Body of pancreas (tissue), 4 donors: ENCODE results near the gene DIPK1A. TPM values are rescaled to one million over a fixed set of nuclear protein-coding genes. Genes with fewer than 3 reads are reported as not detected.

Experiments
- ATAC-seq: fragments of 150-250 bp; one replicate; pipeline ENCODE4 v1.9.1; 2016
- DNase-seq, 4 donors: peaks; one replicate each; pipeline ENCODE4 v3.0.0-alpha.2; 2019
- H3K27ac ChIP-seq, 4 donors: fragments of 200-600 bp; sonication (generic); 1 replicate in 3 of 4; 2 replicates in 1 of 4; pipeline versions ENCODE4 v1.5.1 to v1.6.1; 2016 to 2019; ENCODE audit warnings: mild to moderate bottlenecking in 1 of 4, mixed read lengths in 1 of 4, moderate library complexity in 1 of 4
- H3K27me3 ChIP-seq, 2 donors: fragments of 200-600 bp; sonication (generic); one replicate each; pipeline ENCODE4 v1.6.0; 2016; ENCODE audit warnings: mild to moderate bottlenecking in 1 of 2
- H3K36me3 ChIP-seq, 2 donors: fragments of 200-600 bp; sonication (generic); replicated peaks in 1 of 2; 2 replicates each; pipeline ENCODE4 v1.5.1; 2016; ENCODE audit warnings: low read depth in 2 of 2; ENCODE audit not compliant: insufficient read depth in 1 of 2
- H3K4me1 ChIP-seq: fragments of 200-600 bp; sonication (generic); one replicate; pipeline ENCODE4 v1.6.0; 2016
- H3K4me3 ChIP-seq, 2 donors: fragments of 200-600 bp; sonication (generic); 1 replicate in 1 of 2; 2 replicates in 1 of 2; pipeline ENCODE4 v1.5.1; 2016 to 2019
- H3K9me3 ChIP-seq, 3 donors: fragments of 200-600 bp; sonication (generic); 1 replicate in 2 of 3; 2 replicates in 1 of 3; pipeline ENCODE4 v1.5.1; 2016
- CTCF ChIP-seq, 7 experiments: fragments of 450-650 bp in 4 of 7; fragments of 200-600 bp in 3 of 7; sonication (generic) in 3 of 7; IDR thresholded peaks; one replicate each; pipeline ENCODE4 v1.5.1; 2016 to 2019; ENCODE audit warnings: antibody characterized with exemption in 7 of 7
- POLR2A ChIP-seq, 3 donors: fragments of 450-650 bp; IDR thresholded peaks; one replicate each; pipeline ENCODE4 v1.6.1; 2016; ENCODE audit warnings: antibody characterized with exemption in 3 of 3, mild to moderate bottlenecking in 2 of 3
- WGBS, 2 donors: methylation state at CpG; one replicate each; pipeline ENCODE4 v1.1.5; 2017; 5-methylcytosine and 5-hydroxymethylcytosine counted together
- intact Hi-C: fragments of 100-400 bp; cut with DNase I; formaldehyde crosslinking; loops from one replicate; pipeline ENCODE4 v1.15.1; 2023
- total RNA-seq, 2 donors: library from RNA; depleted of rRNA; stranded (reverse); fragments of >200 nt; gene quantifications; one replicate each; pipeline ENCODE4 v1.1.0, GENCODE V29; 2016

The DIPK1A gene
- total RNA-seq, 2 donors from 2014 or later, result 3.9 to 8.2 TPM

- intact Hi-C loops, result no loop called here
Observed at GRCh38 chr1:92903765-92904164, 57.5 kb downstream of the DIPK1A start.

GRCh38 chr1:92902406-92902744 lies 58.9 kb downstream of the DIPK1A start:
- H3K27ac ChIP-seq, result no peak overlapping the region
- TF ChIP-seq POLR2A (IDR thresholded peaks at IDR 0.05) (no peak), CTCF (IDR thresholded peaks at IDR 0.05) (no peak)
- intact Hi-C loops, result no loop called here
- no peaks in the 10 kb centered on the region for H3K27me3 ChIP-seq
- no peak for ATAC-seq
- 80% methylated on average over 1 of the region's 1 CpG for WGBS, 2 donors
- H3K4me1 ChIP-seq, result no peaks in the 10 kb centered on the region
- no peaks in the 10 kb centered on the region for H3K36me3 ChIP-seq
- DNase-seq, result no peak
- H3K9me3 ChIP-seq, result no peaks in the 10 kb centered on the region
- H3K4me3 ChIP-seq, result no peak overlapping the region

More at GRCh38 chr1:92903765-92904164, 57.5 kb downstream of the DIPK1A start:
- Histone ChIP-seq H3K9me3 (no peaks in the 10 kb centered on the region), H3K36me3 (no peaks in the 10 kb centered on the region), H3K4me3 (no peak overlapping the region), H3K27ac (no peak overlapping the region), H3K27me3 (no peaks in the 10 kb centered on the region), H3K4me1 (no peaks in the 10 kb centered on the region)
- ATAC-seq (no peak), DNase-seq (no peak)
- no peak for TF ChIP-seq CTCF (IDR thresholded peaks at IDR 0.05)
- TF ChIP-seq POLR2A (IDR thresholded peaks at IDR 0.05), result no peak
- WGBS, 2 donors, result 65 to 75% methylated on average over 1 of the region's 1 CpG

- TF ChIP-seq CTCF (IDR thresholded peaks at IDR 0.05), result no peak
- TF ChIP-seq POLR2A (IDR thresholded peaks at IDR 0.05), result no peak
- ATAC-seq (no peak), DNase-seq (no peak)
- no peaks in the 10 kb centered on the region for H3K27me3 ChIP-seq
- H3K27ac ChIP-seq, result no peak overlapping the region
- H3K36me3 ChIP-seq, result no peaks in the 10 kb centered on the region
- no peaks in the 10 kb centered on the region for H3K9me3 ChIP-seq
- no peak overlapping the region for H3K4me3 ChIP-seq
- H3K4me1 ChIP-seq, result no peaks in the 10 kb centered on the region
- WGBS, 2 donors, result 95% methylated on average over 3 of the region's 3 CpGs
- intact Hi-C loops, result no loop called here
Observed at GRCh38 chr1:92901699-92902405, 59.4 kb downstream of the DIPK1A start.

GRCh38 chr1:92901126-92901525 lies 60.1 kb downstream of the DIPK1A start:
- WGBS, 2 donors, result 100% methylated on average over 1 of the region's 1 CpG
- DNase-seq (no peak), ATAC-seq (no peak)
- Histone ChIP-seq H3K4me1 (no peaks in the 10 kb centered on the region), H3K9me3 (no peaks in the 10 kb centered on the region), H3K4me3 (no peak overlapping the region), H3K27ac (no peak overlapping the region), H3K27me3 (no peaks in the 10 kb centered on the region), H3K36me3 (no peaks in the 10 kb centered on the region)
- intact Hi-C loops, result no loop called here
- no peak for TF ChIP-seq CTCF (IDR thresholded peaks at IDR 0.05)

- intact Hi-C loops, result no loop called here
Observed at GRCh38 chr1:92900539-92900938, 60.7 kb downstream of the DIPK1A start.

More at GRCh38 chr1:92900539-92900938, 60.7 kb downstream of the DIPK1A start:
- H3K27ac ChIP-seq, result no peak overlapping the region
- H3K27me3 ChIP-seq, result no peaks in the 10 kb centered on the region
- H3K36me3 ChIP-seq, result no peaks in the 10 kb centered on the region
- no peak for ATAC-seq
- H3K4me1 ChIP-seq, result no peaks in the 10 kb centered on the region
- no peak for DNase-seq
- no peaks in the 10 kb centered on the region for H3K9me3 ChIP-seq
- no peak overlapping the region for H3K4me3 ChIP-seq
- TF ChIP-seq POLR2A (IDR thresholded peaks at IDR 0.05), result no peak
- no peak for TF ChIP-seq CTCF (IDR thresholded peaks at IDR 0.05)
